HAP-1 (cell line): ENCODE results near the gene FTSJ3.
"Not testable (repeated sequence)": the region's sequence is repeated elsewhere in the genome, so short reads cannot be mapped to it uniquely, and the experiment has no call there.

Experiments used
- DNase-seq, 2 experiments: peaks; one replicate each; pipeline ENCODE4 v3.0.0-alpha.2; 2016 to 2020; ENCODE audit warnings: low spot score in 2 of 2
- H3K27me3 ChIP-seq: fragments of 250-450 bp; sonication (Bioruptor Pico); 2 replicates; pipeline ENCODE4 v1.5.1; 2020; ENCODE audit warnings: low read depth, mild to moderate bottlenecking, moderate library complexity
- H3K36me3 ChIP-seq: fragments of 250-450 bp; sonication (Bioruptor Pico); replicated peaks from 2 replicates; pipeline ENCODE4 v1.5.1; 2020; ENCODE audit warnings: mild to moderate bottlenecking
- H3K4me1 ChIP-seq: fragments of 250-450 bp; sonication (Bioruptor Pico); 2 replicates; pipeline ENCODE4 v1.5.1; 2020; ENCODE audit warnings: mild to moderate bottlenecking
- H3K4me3 ChIP-seq: fragments of 250-450 bp; sonication (Bioruptor Pico); 2 replicates; pipeline ENCODE4 v1.5.1; 2020; ENCODE audit warnings: mild to moderate bottlenecking, moderate library complexity
- H3K9me3 ChIP-seq: fragments of 250-450 bp; sonication (Bioruptor Pico); 2 replicates; pipeline ENCODE4 v1.5.1; 2020; ENCODE audit warnings: mild to moderate bottlenecking, moderate library complexity
- in situ Hi-C: fragments of 300-500 bp; cut with MboI; formaldehyde crosslinking; loops from 3 replicates; pipeline ENCODE4 v1.14.3; 2020; ENCODE audit warnings: low sequenced_read_pairs, inconsistent platforms, mixed read lengths

The FTSJ3 gene

DNA sequence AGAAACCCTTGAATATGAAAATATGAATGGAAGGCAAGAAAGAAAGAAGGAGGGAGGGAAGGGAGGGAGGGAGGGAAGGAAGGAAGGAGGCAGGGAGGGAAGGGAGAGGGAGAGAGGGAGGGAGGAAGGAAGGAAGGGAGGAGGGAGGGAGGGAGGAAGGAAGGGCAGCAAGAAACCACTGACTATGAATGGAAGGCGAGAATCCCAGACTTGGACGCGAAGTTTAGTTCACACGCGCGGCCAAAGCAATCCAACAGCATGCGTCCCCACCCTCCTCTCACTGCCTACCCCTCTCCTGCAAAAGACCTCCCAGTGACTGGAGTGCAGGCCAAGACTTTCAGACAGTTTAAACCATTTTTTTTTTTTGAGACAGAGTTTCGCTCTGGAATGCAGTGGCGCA is 22.9 kb upstream of the FTSJ3 start:
- Histone ChIP-seq H3K4me3 (no peak overlapping the region), H3K9me3 (no peaks in the 10 kb centered on the region), H3K4me1 (no peaks in the 10 kb centered on the region), H3K27me3 (peaks cover 14% of the 10 kb centered on the region; the same call in 1 of the 2 replicates), H3K36me3 (no peaks in the 10 kb centered on the region)
- in situ Hi-C loops: no loop called here
- DNase-seq: no peak

DNA sequence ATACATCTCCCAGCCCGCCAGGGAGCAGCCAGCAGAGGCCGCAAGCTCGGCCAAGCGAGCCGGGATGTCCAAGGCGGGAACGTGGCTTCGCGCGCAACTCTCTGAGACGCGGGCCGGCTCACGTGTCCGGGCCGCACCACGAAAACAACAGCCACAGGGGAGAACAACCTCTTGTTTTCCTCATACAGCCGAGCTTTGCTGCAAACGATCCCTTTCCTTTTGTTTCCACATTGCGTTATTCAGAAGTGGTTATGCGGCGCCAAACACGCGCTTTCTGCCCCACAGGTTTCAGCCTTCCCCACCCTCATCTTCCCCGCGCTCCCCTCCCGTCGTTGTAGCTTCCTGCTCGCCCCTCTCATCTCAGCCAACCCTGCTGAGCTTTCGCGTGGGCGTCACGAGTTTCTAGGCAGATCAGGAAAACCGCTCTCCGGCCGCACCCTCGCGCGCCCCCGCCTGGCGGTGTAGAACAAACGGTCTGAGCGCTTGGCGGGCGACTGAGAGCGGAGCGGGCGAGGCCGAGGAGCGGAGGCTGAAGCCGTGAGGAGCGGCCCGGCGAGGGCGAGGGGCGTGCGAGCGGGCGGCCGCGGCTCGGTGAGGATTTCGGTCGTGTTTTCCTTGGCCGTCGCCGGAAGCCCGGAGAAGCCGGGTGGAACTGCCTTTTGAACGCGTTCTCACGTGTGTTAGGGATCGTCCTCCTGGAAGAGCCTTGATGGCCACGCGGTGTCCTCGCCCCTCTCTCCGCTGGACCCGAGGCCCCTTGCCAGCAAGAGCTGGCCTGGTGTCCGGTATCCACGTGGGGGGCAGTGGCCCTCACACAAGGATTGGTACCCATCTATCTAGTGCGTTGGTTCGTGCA is 21.6 kb upstream of the FTSJ3 start:
- Histone ChIP-seq H3K4me3 (no peak overlapping the region), H3K27me3 (peaks cover 9% of the 10 kb centered on the region; the same call in 1 of the 2 replicates), H3K36me3 (no peaks in the 10 kb centered on the region), H3K4me1 (no peaks in the 10 kb centered on the region; the same call in 1 of the 2 replicates), H3K9me3 (no peaks in the 10 kb centered on the region)
- no peak for DNase-seq
- in situ Hi-C loops: no loop called here

DNA sequence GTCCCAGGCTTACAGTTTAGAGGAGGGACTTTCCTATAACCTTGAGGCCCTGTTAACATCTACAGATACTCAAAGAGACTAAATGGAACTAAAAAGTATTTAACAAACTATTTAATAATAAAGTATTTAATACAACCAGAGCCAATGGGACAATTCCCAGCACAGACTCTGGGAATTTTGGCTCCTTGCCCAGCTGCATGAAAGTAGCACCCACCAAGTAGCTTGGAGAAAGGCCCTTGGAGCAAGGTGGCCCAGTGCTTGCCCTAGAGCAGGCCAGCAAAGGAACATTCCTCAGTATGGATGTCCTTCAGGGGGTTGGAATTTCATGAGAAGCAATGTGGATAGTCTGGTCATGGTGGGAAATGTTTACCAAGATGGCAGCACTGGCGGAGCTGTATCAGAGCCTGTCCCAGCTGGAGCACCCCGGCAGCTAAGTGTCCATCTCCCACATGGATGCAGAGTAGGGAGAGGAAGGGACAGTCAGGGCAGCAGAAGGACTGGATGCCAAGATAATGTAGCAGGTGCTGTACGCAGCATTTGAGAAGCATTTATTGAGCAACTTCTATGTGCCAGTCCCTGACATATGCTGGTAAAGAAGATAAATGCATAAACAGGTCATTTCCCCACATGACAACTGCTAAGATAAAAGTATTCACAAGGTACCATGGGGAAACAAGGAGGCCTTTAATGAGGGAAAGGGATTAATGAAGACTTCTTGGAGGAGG is 20.2 kb upstream of the FTSJ3 start:
- no peaks in the 10 kb centered on the region for H3K9me3 ChIP-seq
- in situ Hi-C loops: no loop called here
- no peak for DNase-seq
- H3K36me3 ChIP-seq: no peaks in the 10 kb centered on the region
- no peaks in the 10 kb centered on the region for H3K27me3 ChIP-seq
- no peak overlapping the region for H3K4me3 ChIP-seq
- no peaks in the 10 kb centered on the region; the same call in 1 of the 2 replicates for H3K4me1 ChIP-seq

DNA sequence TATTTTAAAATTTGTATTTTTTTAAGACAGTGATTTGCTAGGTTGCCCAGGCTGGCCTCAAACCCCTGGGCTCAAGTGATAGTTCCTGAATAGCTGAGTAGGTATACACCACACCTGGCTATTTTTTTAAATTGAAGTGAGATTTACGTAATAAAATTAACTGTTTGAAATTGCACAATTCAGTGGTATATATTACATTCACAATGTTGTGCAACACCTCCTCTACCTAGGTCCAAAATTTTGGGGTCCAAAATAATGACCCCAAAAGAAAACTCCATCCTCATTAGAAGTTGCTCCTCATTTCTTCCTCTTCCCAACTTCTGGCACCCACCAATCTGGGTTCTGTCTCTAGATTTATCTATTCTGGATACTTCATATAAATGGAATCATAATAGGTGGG is 18.0 kb upstream of the FTSJ3 start:
- in situ Hi-C loops: no loop called here
- H3K4me1 ChIP-seq: peaks cover 6% of the 10 kb centered on the region
- no peak overlapping the region for H3K4me3 ChIP-seq
- no peaks in the 10 kb centered on the region for H3K9me3 ChIP-seq
- no peak for DNase-seq
- peaks cover 4% of the 10 kb centered on the region; the same call in 1 of the 2 replicates for H3K36me3 ChIP-seq
- H3K27me3 ChIP-seq: no peaks in the 10 kb centered on the region

DNA sequence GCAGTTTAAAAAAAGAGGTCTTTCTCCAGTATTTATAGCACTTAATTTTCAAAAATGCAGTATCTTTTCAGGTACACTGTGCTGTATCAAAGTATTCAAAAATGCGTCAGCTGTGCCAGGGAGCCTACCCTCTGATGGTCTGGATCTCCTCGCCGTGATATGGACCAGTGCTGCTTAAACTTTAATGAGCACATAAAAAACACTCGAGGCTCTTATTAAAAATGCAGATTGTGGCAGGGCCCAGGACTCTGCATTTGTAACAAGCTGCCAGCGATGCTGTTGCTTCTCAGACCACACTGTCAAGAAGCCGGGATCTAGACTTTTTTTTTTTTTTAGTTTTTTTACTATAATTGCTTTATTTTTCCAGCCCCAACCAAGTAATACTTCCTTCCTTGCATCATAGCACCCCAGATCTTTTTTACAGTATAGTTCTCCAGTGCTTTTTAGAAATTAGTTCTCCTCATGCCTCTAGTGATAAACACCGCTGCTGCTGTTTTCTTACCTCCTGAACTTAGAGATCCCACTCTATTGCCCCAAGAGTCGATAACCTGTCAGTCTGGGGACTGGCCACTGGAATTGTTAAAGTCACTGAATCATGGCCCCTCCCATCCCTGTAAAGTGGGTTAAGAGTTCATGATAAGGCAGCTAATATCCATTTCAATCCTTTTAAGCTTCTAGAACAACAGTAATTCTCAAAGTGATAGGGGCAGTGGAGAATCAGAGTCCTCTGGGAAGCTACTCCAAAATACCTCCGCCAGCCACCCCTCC is 16.6 kb upstream of the FTSJ3 start:
- no peak for DNase-seq
- Histone ChIP-seq H3K4me1 (peaks cover 8% of the 10 kb centered on the region), H3K36me3 (peaks cover 4% of the 10 kb centered on the region; the same call in 1 of the 2 replicates), H3K4me3 (no peak overlapping the region), H3K27me3 (no peaks in the 10 kb centered on the region), H3K9me3 (no peaks in the 10 kb centered on the region)
- in situ Hi-C loops: no loop called here

DNA sequence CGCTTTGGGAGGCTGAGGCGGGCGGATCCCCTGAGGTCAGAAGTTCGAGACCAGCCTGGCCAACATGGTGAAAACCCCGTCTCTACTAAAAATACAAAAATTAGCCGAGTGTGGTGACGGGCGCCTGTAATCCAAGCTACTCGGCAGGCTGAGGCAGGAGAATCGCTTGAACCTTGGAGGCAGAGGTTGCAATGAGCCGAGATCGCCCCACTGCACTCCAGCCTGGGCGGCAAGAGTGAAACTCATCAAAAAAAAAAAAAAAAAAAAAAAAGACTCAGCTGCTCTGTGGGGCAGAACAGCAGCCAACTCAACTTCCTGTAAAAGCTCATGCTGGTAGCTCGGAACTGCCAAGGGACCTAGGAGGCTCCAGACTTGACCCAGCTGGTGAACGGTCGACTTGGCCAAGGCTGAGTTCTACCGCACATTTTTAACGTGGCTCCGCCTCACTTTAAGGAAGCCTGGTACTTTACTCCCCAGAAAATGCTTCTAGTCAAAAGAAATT is 16.0 kb upstream of the FTSJ3 start:
- Histone ChIP-seq H3K4me3 (peak overlapping the region; percentile 76), H3K4me1 (peaks cover 11% of the 10 kb centered on the region)
- in situ Hi-C loops, H3K9me3 ChIP-seq, H3K27me3 ChIP-seq, DNase-seq, H3K36me3 ChIP-seq: not testable (repeated sequence)

DNA sequence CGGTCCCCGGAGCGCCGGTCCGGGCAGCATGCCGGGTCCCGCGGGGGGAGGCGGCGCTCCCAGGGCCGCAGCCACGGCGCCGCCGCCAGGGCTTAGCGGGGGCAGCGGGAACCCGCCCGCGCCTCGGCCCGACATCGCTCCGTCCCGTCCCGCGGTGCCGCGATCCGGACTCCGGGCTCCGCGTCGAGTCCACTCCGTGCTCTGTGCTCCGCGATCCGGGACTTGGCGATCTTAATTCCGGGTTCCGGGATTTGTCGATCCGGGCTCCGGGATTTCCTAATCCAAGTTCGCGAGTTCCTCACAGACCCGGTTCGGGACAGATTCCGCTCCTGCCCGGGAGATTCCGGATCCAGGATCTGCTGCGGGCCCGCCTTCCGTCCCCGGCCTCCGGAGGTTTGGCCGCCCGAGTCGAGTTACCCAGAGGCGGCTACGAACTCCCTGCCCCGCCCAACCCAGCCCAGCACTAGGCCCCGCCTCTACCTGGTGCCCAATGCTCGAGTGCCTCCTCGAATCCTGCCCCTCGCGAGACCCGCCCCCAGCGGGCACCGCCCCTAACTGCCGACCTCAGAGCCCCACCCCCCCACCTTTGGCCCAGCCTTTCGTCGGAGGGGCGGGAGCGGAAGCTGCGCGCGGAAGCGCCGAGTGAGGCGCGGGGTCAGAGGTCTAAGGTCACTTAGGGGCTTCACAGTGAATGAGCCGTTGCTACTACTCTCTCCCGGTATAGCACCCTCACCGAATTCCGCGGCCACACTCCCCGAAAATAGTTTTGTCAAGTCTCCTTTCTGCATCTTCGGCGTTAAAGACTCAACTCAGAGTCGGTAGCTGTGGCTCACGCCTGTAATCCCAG is 15.3 kb upstream of the FTSJ3 start, which contains the start of gene SMARCD2:
TSS of gene SMARCD2 (minus strand) at position 146 of the 847 bp plus-strand sequence. CDS start at position 135, 11 bp downstream.
- in situ Hi-C loops: no loop called here

DNA sequence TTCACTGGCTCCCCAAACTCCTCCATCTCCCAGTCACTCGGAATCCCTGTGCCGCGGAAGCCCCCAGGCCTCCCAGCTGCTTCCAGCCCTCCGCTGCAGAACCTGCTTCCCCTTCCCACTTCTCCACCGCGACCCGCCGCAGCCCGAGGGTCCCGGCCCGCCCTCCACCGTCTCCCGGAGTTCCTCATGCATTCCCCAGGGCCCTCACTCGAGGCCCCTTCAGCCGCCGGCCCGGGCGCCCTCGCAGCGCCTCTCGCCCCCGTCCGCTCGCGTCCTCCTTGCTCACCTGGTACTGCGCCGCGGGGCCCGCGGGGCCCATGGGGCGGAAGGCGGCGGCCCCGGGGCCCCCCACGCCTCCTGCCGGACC is 14.7 kb upstream of the FTSJ3 start:
- Histone ChIP-seq H3K27me3 (no peaks in the 10 kb centered on the region), H3K4me1 (peaks cover 11% of the 10 kb centered on the region), H3K36me3 (peaks cover 5% of the 10 kb centered on the region), H3K9me3 (no peaks in the 10 kb centered on the region), H3K4me3 (peak overlapping the region; percentile 76)
- DNase-seq: peak in 1 of 2 experiments; percentile 43
- in situ Hi-C loops: no loop called here

More for the DNA sequence above, 15.3 kb upstream of the FTSJ3 start, which contains the start of gene SMARCD2:
- Histone ChIP-seq H3K27me3 (no peaks in the 10 kb centered on the region), H3K4me3 (peak within 1 kb of the TSS; percentile 76), H3K4me1 (peaks cover 11% of the 10 kb centered on the region), H3K9me3 (no peaks in the 10 kb centered on the region), H3K36me3 (peaks cover 4% of the 10 kb centered on the region; the same call in 1 of the 2 replicates)
- DNase-seq: peak; percentile 96 to 99

DNA sequence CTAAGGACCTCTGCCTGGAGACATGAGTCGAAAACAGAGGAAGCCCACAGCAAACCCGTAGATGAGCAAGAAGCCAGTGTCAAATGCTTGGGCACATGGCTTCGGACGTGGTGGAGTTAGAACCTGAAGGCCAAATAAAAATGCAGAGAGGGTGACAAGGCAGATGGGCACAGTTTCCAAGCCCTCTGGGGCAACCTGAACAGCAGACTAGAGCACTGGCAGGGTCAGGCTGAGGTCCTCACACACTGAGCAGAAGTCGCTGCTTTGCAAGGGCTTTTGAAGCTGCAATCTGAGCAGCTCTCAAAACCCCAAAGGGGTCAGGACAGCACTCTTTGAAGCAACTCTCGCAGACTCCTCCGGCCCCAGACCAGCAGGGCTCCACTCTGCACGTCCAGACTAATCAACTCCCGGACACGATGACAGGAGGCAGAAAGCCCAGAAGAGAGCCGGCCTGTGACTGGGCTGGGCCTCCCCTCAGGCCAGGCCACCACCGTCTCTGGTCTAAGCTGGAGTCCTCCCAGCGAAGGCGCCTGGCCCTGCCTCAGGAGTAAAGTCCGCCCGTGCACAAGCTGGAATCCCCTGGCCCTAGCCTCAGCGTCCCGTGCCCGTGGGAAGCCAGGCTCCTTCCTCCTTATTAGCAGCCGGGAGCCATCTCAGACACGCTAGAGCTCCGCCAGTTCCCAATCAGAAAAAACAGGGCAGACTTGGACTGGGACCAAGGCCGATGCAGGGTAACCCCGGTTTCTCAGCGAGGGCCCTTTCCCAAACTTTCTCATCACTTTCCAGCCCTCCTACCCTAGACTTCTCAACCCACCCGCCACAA is 14.1 kb upstream of the FTSJ3 start:
- peak; percentile 17 to 35 for DNase-seq
- Histone ChIP-seq H3K27me3 (no peaks in the 10 kb centered on the region), H3K4me3 (peak overlapping the region; percentile 76), H3K9me3 (no peaks in the 10 kb centered on the region), H3K4me1 (peaks cover 11% of the 10 kb centered on the region), H3K36me3 (peaks cover 11% of the 10 kb centered on the region)
- in situ Hi-C loops: no loop called here

DNA sequence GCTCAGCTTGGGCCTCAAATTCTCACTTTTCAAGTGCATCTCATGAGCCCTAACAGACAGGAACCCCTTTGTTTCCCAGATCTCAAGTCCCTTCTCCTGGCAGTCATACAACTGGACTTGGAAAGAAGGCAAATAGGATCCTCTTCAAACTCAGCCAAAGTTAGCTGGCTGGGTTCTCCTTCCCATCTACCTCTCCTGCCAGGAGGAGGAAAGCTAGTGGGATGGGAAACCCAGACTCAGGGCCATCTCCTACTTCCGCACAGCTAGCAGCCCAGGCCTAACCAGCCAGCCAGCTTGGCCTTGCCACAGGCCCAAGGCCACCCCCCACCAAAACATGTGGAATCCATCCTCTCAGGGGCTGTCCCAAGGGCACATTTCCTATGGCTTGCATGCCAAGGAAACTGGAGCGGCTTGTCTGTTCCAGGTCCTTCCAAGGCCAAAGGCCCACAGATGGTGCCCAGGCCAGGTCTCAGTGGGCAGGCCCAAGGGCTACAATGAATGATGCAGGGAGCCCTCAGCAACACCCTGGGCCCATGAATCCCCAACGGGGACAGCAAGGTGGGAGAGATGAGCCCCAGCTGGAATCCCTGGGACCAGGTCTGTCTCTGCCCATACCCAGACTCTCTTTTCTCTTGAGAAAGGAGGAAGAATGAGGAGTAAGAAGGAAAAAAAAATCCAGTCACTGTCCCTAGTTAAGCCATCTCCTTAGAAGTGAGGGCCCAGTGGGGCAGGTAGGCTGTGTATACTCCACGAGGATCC is 13.3 kb upstream of the FTSJ3 start:
- H3K27me3 ChIP-seq: no peaks in the 10 kb centered on the region
- peak overlapping the region; percentile 76 for H3K4me3 ChIP-seq
- H3K36me3 ChIP-seq: peaks cover 16% of the 10 kb centered on the region
- no peak for DNase-seq
- peaks cover 11% of the 10 kb centered on the region for H3K4me1 ChIP-seq
- H3K9me3 ChIP-seq: no peaks in the 10 kb centered on the region
- in situ Hi-C loops: no loop called here

DNA sequence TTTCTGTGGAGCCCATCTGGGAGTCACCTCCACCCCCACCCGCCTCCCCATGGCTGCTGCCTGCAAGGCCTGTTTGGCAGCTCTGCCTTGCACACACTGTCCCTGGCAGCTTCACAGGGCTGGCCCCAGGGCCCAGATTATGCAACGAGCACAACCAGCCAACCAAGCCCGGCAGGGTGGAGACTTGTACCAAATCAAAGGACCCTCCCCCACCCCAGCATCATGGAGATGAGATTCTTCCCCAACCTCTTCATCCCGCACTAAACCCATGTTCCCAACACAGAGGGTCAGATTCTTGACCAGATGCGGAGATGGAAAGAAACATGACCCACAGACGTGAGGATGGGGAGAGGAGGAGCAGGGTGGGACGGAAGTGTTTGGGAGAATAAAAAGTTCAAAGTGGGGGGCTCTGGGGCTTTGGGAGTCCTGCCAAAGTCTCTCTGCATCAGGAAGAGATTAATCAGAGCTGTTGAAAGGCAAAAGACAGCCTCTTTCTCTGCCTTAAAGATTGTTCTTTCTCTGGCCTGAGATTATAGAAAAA is 11.2 kb upstream of the FTSJ3 start:
- in situ Hi-C loops: no loop called here

More for the DNA sequence above, 11.2 kb upstream of the FTSJ3 start:
- Histone ChIP-seq H3K27me3 (no peaks in the 10 kb centered on the region), H3K36me3 (peaks cover 33% of the 10 kb centered on the region), H3K4me3 (no peak overlapping the region), H3K9me3 (no peaks in the 10 kb centered on the region), H3K4me1 (peaks cover 11% of the 10 kb centered on the region)
- DNase-seq: no peak
